Coronary artery (tissue), 2 donors: ENCODE results near the gene LINGO4.
A peak's percentile ranks its signal among the peaks of the same experiment; 100 is the strongest.

Experiments used
- DNase-seq: peaks from one replicate; pipeline ENCODE4 v3.0.0-alpha.2; 2017; ENCODE audit warnings: low spot score
- H3K27ac ChIP-seq, 2 donors: fragments of 200-600 bp; sonication (generic); one replicate each; pipeline ENCODE4 v1.5.1; 2016 to 2019
- H3K4me3 ChIP-seq: fragments of 200-600 bp; sonication (generic); 2 replicates; pipeline ENCODE4 v1.5.1; 2016; ENCODE audit warnings: mild to moderate bottlenecking, moderate library complexity
- TF ChIP-seq, protein P1 (sequence below): fragments of 200-600 bp; sonication (generic); IDR thresholded peaks from one replicate; pipeline ENCODE4 v1.5.1; 2019; ENCODE audit warnings: antibody characterized with exemption

The LINGO4 gene

DNA sequence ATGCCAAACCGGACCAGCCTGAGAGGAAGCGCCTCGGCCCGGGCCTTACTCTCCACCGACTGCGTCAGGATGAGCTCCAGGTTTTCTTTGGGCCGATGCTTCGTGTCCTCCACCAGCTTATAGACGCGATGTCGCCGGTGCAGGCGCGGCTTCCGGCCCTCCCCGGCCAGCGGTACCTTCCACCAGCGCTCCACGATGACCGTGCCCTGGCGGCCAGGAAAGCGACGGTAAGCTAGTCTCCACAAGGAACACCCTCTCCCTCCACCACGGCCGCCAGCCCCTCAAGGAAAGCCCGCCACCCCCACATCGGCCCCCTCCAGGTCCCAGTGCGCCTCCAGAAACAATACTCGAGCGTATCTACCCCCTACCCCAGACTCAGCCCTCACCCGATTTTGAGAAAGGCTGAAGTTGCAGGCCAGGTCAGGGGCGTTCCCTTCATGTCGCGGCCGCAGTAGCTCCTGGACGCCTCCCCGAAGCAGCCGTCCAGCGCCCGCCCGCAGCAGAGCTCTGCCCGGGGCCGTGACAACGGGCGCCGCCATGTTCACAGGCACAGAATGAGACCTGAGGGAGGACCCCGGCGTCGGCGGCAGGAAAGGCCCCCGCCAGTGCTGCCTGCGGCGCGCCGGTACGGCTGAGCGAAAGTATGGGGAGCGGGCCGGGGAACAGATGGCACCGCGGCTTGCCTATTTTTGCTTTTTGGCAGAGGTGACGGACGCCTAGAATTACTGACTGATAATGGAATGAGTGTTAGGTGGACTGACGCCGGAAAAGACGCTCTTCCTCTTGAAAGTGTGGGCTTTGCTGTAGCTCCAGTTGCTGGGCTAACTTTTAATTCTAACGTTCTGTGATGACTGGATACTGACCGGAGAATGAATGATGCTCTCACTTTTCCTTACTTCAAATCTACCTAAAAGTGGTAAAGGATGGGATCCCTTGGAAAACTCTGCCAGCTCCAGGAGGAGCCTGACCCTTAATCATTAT is 42.0 kb downstream of the LINGO4 start, which contains the start of gene MRPL9:
Gene MRPL9, minus strand, starts transcription at position 556 of the 981 bp plus-strand sequence. Its CDS starts 17 bp downstream, at position 539.
- peak; percentile 80 for DNase-seq
- H3K4me3 ChIP-seq = peak within 1 kb of the TSS; percentile 96
- H3K27ac ChIP-seq = peak within 1 kb of the TSS; percentile 85 to 96
- TF ChIP-seq, protein P1, sequence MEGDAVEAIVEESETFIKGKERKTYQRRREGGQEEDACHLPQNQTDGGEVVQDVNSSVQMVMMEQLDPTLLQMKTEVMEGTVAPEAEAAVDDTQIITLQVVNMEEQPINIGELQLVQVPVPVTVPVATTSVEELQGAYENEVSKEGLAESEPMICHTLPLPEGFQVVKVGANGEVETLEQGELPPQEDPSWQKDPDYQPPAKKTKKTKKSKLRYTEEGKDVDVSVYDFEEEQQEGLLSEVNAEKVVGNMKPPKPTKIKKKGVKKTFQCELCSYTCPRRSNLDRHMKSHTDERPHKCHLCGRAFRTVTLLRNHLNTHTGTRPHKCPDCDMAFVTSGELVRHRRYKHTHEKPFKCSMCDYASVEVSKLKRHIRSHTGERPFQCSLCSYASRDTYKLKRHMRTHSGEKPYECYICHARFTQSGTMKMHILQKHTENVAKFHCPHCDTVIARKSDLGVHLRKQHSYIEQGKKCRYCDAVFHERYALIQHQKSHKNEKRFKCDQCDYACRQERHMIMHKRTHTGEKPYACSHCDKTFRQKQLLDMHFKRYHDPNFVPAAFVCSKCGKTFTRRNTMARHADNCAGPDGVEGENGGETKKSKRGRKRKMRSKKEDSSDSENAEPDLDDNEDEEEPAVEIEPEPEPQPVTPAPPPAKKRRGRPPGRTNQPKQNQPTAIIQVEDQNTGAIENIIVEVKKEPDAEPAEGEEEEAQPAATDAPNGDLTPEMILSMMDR = no peak

- H3K4me3 ChIP-seq = no peak overlapping the region
- DNase-seq = no peak
Observed at GRCh38 chr1:151760597-151761385, 44.4 kb downstream of the LINGO4 start.

GRCh38 chr1:151759241-151759640 is 46.0 kb downstream of the LINGO4 start:
- no peak for DNase-seq
- Histone ChIP-seq H3K4me3 (no peak overlapping the region), H3K27ac (no peak overlapping the region)
- TF ChIP-seq, protein P1 = no peak

More at GRCh38 chr1:151760597-151761385, 44.4 kb downstream of the LINGO4 start:
- no peak overlapping the region for H3K27ac ChIP-seq
- TF ChIP-seq, protein P1 = no peak

GRCh38 chr1:151756291-151756690 is 48.9 kb downstream of the LINGO4 start:
- no peak for DNase-seq
- TF ChIP-seq, protein P1 = no peak
- no peak overlapping the region for H3K27ac ChIP-seq
- H3K4me3 ChIP-seq = no peak overlapping the region
